GM12864 (cell line): ENCODE data around the gene XKR8.
"Not testable (repeated sequence)": the region's sequence is repeated elsewhere in the genome, so short reads cannot be mapped to it uniquely, and the experiment has no call there.

Experiments
- DNase-seq: peaks from one replicate; pipeline ENCODE4 v3.0.0-alpha.2; 2011; ENCODE audit warnings: low read depth
- H3K4me3 ChIP-seq: 2 replicates; pipeline ENCODE4 v1.5.1; 2011; ENCODE audit warnings: mild to moderate bottlenecking, low read depth, low read length, control low read depth
- TF ChIP-seq, protein P1 (sequence below): IDR thresholded peaks from 2 replicates; pipeline ENCODE4 v1.5.1; 2011; ENCODE audit warnings: low read depth, mild to moderate bottlenecking, moderate library complexity, low read length, control low read depth, inconsistent platforms; ENCODE audit errors: missing control alignments

The XKR8 gene

DNA sequence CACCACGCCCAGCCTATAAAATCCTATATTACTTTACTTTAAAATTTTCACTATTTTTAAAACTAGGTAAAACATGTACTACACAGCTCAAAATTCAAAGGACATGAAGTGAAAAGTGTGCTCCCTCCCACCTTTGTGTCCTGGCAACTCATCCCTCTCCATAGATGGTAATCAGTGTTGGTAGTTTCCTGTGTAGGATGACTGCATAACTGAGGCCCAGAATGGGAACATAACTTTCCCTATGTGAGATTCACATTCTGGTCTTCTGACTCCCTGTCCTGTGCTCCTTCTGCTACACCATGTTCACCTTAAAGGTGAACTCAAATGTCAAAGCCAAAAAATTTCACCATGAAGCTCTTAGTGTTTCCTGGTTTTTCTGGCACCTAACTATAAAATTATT is 39.3 kb downstream of the XKR8 start:
- TF ChIP-seq, protein P1, sequence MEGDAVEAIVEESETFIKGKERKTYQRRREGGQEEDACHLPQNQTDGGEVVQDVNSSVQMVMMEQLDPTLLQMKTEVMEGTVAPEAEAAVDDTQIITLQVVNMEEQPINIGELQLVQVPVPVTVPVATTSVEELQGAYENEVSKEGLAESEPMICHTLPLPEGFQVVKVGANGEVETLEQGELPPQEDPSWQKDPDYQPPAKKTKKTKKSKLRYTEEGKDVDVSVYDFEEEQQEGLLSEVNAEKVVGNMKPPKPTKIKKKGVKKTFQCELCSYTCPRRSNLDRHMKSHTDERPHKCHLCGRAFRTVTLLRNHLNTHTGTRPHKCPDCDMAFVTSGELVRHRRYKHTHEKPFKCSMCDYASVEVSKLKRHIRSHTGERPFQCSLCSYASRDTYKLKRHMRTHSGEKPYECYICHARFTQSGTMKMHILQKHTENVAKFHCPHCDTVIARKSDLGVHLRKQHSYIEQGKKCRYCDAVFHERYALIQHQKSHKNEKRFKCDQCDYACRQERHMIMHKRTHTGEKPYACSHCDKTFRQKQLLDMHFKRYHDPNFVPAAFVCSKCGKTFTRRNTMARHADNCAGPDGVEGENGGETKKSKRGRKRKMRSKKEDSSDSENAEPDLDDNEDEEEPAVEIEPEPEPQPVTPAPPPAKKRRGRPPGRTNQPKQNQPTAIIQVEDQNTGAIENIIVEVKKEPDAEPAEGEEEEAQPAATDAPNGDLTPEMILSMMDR, result no peak
- DNase-seq, result no peak
- no peak overlapping the region for H3K4me3 ChIP-seq

DNA sequence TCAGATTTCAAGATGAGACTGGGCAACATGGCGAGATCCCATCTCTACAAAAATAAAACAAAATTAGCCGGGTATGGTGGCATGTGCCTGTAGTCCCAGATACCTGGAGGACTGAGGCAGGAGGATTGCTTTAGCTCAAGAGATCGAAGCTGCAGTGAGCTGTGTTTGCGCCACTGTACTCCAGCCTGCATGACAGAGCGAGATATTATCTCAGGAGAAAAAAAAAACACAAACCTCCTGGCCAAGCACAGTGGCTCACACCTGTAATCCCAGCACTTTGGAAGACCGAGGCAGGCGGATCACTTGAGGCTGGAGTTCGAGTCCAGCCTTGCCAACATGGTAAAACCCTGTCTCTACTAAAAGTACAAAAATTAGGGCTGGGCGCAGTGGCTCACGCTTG is 42.8 kb downstream of the XKR8 start:
- TF ChIP-seq, protein P1, result no peak
- no peak for DNase-seq
- no peak overlapping the region for H3K4me3 ChIP-seq

DNA sequence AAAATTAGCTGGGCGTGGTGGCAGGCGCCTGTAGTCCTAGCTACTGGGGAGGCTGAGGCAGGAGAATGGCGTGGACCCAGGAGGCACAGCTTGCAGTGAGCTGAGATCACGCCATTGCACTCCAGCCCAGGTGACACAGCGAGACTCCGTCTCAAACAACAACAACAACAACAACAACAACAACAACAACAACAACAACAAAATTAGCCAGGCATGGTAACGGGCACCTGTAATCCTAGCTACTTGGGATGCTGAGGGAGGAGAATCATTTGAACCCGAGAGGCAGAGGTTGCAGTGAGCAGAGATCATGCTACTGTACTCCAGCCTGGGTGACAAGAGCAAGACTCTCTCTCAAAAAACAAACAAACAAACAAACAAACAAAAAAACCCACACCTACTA is 43.3 kb downstream of the XKR8 start:
- DNase-seq, H3K4me3 ChIP-seq: not testable (repeated sequence)

DNA sequence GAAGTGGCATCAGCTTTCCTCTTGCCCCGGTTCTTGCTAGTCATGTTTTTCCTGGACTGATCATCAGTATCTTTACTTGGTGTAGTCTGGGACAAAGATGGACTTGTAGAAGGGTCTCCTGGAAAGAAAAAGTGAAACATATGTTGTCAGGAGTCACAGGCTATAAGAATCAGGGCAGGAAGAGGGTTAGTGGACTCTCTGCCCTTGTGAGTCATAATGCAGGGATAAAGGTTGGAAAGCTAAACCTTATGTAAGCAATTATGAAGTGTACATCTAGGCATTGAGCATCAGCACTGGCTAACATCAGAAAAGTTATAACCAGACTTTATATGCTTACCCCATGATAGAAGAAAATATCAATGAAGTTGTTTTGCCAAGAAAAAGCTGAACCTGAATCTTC is 51.2 kb downstream of the XKR8 start:
- no peak for DNase-seq
- no peak overlapping the region for H3K4me3 ChIP-seq
- TF ChIP-seq, protein P1, result no peak
